Measurements from ENCODE around the gene SEMA4D. TPM values are rescaled to one million over a fixed set of nuclear protein-coding genes. Genes with fewer than 3 reads are reported as not detected.

Gene SEMA4D
- total and polyA plus RNA-seq, 2 of the 13 experiments (the other 11 are each of a cell fraction or from before 2014, with no cell fraction given) = 0.13 to 0.16 TPM

GRCh38 chr9:89420397-89421178 is 77.3 kb downstream of the SEMA4D start (continued):
- no peak for TF ChIP-seq ZNF503 (CRISPR knock-in tag; IDR thresholded peaks at IDR 0.05)
- no peak for TF ChIP-seq NFE2L1 (CRISPR knock-in tag; IDR thresholded peaks at IDR 0.05; ENCODE audit: borderline replicate concordance)

GRCh38 chr9:89419978-89420394 is 77.9 kb downstream of the SEMA4D start:
- Histone ChIP-seq H3K36me3 (replicated peaks in 1 of 2; ENCODE audit: control insufficient read depth in 1 of 2, insufficient read depth in 2 of 2, low read length in 2 of 2) (no peaks in the 10 kb centered on the region), H3K4me1 (ENCODE audit: insufficient read depth, low read length) (no peaks in the 10 kb centered on the region), H3K4me2 (ENCODE audit: low read depth, low read length) (no peak overlapping the region), H3K27me3 (ENCODE audit: control insufficient read depth in 1 of 2, insufficient read depth in 2 of 2, low read length in 2 of 2) (peaks cover 1 to 8% of the 10 kb centered on the region in 2 experiments; a peak in 1 of 5 replicates), H3K9me3 (ENCODE audit: low read length) (no peaks in the 10 kb centered on the region), H3K9ac (ENCODE audit: insufficient read depth, low read depth, low read length) (no peak overlapping the region), H3K27ac (ENCODE audit: extremely low read length, insufficient read depth, low read length) (no peak overlapping the region), H3K4me3 (replicated peaks in 1 of 3; ENCODE audit: insufficient read depth in 1 of 3, low read depth in 2 of 3, low read length in 3 of 3) (no peak overlapping the region), H2AFZ (ENCODE audit: low read length) (no peak overlapping the region), H3K79me2 (ENCODE audit: insufficient read depth, low read length) (no peaks in the 10 kb centered on the region), H4K20me1 (ENCODE audit: insufficient read depth, low read length) (no peaks in the 10 kb centered on the region)
- POLR2A ChIA-PET = no interaction called here
- no TSS peak for BruUV-seq (replicated peaks)
- intact Hi-C loops (cut with micrococcal nuclease; ENCODE audit: unreplicated experiment) (no loop called here), in situ Hi-C loops (cut with HindIII; ENCODE audit: extremely low pct_ligation_motif_present, low pct_unique_long_range_greater_than_20kb) (no loop called here)
- ATAC-seq (no peak), FAIRE-seq (no peak), DNase-seq (ENCODE audit: low spot score) (no peak)
- WGBS (ENCODE audit: low lambda C conversion rate) = 46% methylated on average over 6 of the region's 6 CpGs
- TF ChIP-seq FOSL1 (CRISPR knock-in tag; IDR thresholded peaks at IDR 0.05; ENCODE audit: borderline replicate concordance) (no peak), LBX2 (CRISPR knock-in tag; IDR thresholded peaks at IDR 0.05; ENCODE audit: borderline replicate concordance) (no peak), TP53 (CRISPR knock-in tag; conservative IDR thresholded peaks at IDR 0.05) (no peak), EHMT2 (IDR thresholded peaks at IDR 0.05; ENCODE audit: borderline replicate concordance, low read depth, low read length) (no peak), RFX5 (IDR thresholded peaks at IDR 0.05; ENCODE audit: low read depth, low read length) (no peak), SUZ12 (IDR thresholded peaks at IDR 0.05; ENCODE audit: low read depth, low read length) (no peak), BHLHE40 (IDR thresholded peaks at IDR 0.05; ENCODE audit: low read length) (no peak), PLRG1 (conservative IDR thresholded peaks at IDR 0.05) (no peak), PRDM4 (CRISPR knock-in tag; IDR thresholded peaks at IDR 0.05; ENCODE audit: borderline replicate concordance) (no peak)
- CTCF ChIA-PET (ENCODE audit: low intra/inter-chr PET ratio, low total read pairs) = no interaction called here
